A549 (cell line): Measurements from ENCODE around the gene CBLIF. TPM values are rescaled to one million over a fixed set of nuclear protein-coding genes. Genes with fewer than 3 reads are reported as not detected.

ENCODE experiments used
- ATAC-seq, 2 experiments: fragments of 200-7000 bp in 1 of 2; fragments of >200 bp in 1 of 2; cut with Nextera tagmentation in 1 of 2; cut with Tn5 transposase in 1 of 2; 3 replicates each; pipeline versions ENCODE4 v1.8.0 to v1.9.1; 2018 to 2020; ENCODE audit warnings: mild to moderate bottlenecking in 1 of 2, moderate library complexity in 1 of 2
- CTCF ChIA-PET: fragments of 300-600 bp; sonication (Branson Sonifier 250); formaldehyde crosslinking; extraction: SDS; loops from one replicate; lab custom pipeline; 2021; ENCODE audit warnings: antibody characterized with exemption, inconsistent platforms; lab: Yijun Ruan, JAX
- POLR2A ChIA-PET: fragments of 350-600 bp; formaldehyde crosslinking; extraction: SDS; loops from one replicate; lab custom pipeline; 2021; ENCODE audit warnings: antibody characterized with exemption, inconsistent platforms; lab: Yijun Ruan, JAX
- DNase-seq, 2 experiments: peaks; one replicate each; pipeline versions ENCODE4 v3.0.0 to v3.0.0-alpha.2; 2011 to 2016; ENCODE audit warnings: low read depth in 1 of 2, low spot score in 1 of 2
- FAIRE-seq: peaks from 2 replicates; lab custom pipeline; 2011; peaks lifted over from hg19 to GRCh38; lab: Jason Lieb, UNC
- H3K27ac ChIP-seq, 2 experiments: fragments of >200 bp; sonication (Bioruptor Twin); formaldehyde crosslinking; 3 replicates each; pipeline ENCODE4 v1.5.1; 2016 to 2017
- H3K4me1 ChIP-seq: fragments of >200 bp; sonication (Bioruptor Twin); formaldehyde crosslinking; 3 replicates; pipeline ENCODE4 v1.6.1; 2016
- H3K4me2 ChIP-seq: fragments of >200 bp; sonication (Bioruptor Twin); formaldehyde crosslinking; 3 replicates; pipeline ENCODE4 v1.6.1; 2016
- H3K4me3 ChIP-seq: fragments of >200 bp; sonication (Bioruptor Twin); formaldehyde crosslinking; 3 replicates; pipeline ENCODE4 v1.5.1; 2016
- H3K9me3 ChIP-seq: fragments of >200 bp; sonication (Bioruptor Twin); formaldehyde crosslinking; 3 replicates; pipeline ENCODE4 v1.6.1; 2016
- BHLHE40 ChIP-seq: IDR thresholded peaks from 2 replicates; pipeline ENCODE4 v1.6.1; 2012; ENCODE audit warnings: low read depth, low read length, inconsistent platforms
- CBX2 ChIP-seq: fragments of 200-600 bp; sonication (generic); IDR thresholded peaks from 2 replicates; pipeline ENCODE4 v1.6.1; 2016; ENCODE audit warnings: low read depth, mild to moderate bottlenecking, borderline replicate concordance
- CBX8 ChIP-seq: fragments of 200-600 bp; sonication (generic); IDR thresholded peaks from 2 replicates; pipeline ENCODE4 v1.6.1; 2016
- CEBPB ChIP-seq, 2 experiments: fragments of >200 bp in 1 of 2; sonication (Bioruptor Twin) in 1 of 2; formaldehyde crosslinking in 1 of 2; IDR thresholded peaks; 2 replicates each; pipeline ENCODE4 v1.6.1; 2012 to 2016
- CHD4 ChIP-seq: fragments of 200-600 bp; sonication (generic); IDR thresholded peaks from 2 replicates; pipeline ENCODE4 v1.6.1; 2016; ENCODE audit warnings: antibody characterized with exemption, mild to moderate bottlenecking, borderline replicate concordance
- EHF ChIP-seq: fragments of 250-450 bp; sonication (Bioruptor Pico); IDR thresholded peaks from 2 replicates; pipeline ENCODE4 v1.5.0; 2020; ENCODE audit warnings: mild to moderate bottlenecking
- EHMT2 ChIP-seq: fragments of 200-600 bp; sonication (generic); IDR thresholded peaks from 2 replicates; pipeline ENCODE4 v1.6.1; 2016; ENCODE audit warnings: antibody characterized with exemption, low read depth, mild to moderate bottlenecking, moderate library complexity
- FOSL2 ChIP-seq, 2 experiments: fragments of 450-650 bp in 1 of 2; fragments of >200 bp in 1 of 2; sonication (Bioruptor Twin) in 1 of 2; formaldehyde crosslinking; IDR thresholded peaks; 2 replicates each; pipeline versions ENCODE4 v1.5.0 to v1.6.1; 2016 to 2020; ENCODE audit warnings: mild to moderate bottlenecking in 1 of 2, moderate library complexity in 1 of 2
- HOXA7 ChIP-seq: fragments of 250-450 bp; sonication (Bioruptor Pico); IDR thresholded peaks from 2 replicates; pipeline ENCODE4 v1.5.0; 2020; ENCODE audit warnings: mild to moderate bottlenecking, moderate library complexity
- HOXB13 ChIP-seq: fragments of 250-450 bp; sonication (Bioruptor Pico); IDR thresholded peaks from 2 replicates; pipeline ENCODE4 v1.5.0; 2020; ENCODE audit warnings: low read depth, mild to moderate bottlenecking, moderate library complexity
- JUNB ChIP-seq: fragments of >200 bp; sonication (Bioruptor Twin); formaldehyde crosslinking; IDR thresholded peaks from 2 replicates; pipeline ENCODE4 v1.6.1; 2016
- KDM5A ChIP-seq: fragments of 200-600 bp; sonication (generic); IDR thresholded peaks from 2 replicates; pipeline ENCODE4 v1.6.1; 2016; ENCODE audit warnings: antibody characterized with exemption, mild to moderate bottlenecking
- MAFK ChIP-seq: fragments of 450-650 bp; IDR thresholded peaks from 2 replicates; pipeline ENCODE4 v1.6.1; 2014; ENCODE audit not compliant: partially characterized antibody
- PHF8 ChIP-seq: fragments of 200-600 bp; sonication (generic); IDR thresholded peaks from 2 replicates; pipeline ENCODE4 v1.6.1; 2016; ENCODE audit warnings: low read depth, mild to moderate bottlenecking, antibody characterized with exemption, moderate library complexity, borderline replicate concordance
- POLR2A ChIP-seq: IDR thresholded peaks from 2 replicates; pipeline ENCODE4 v1.6.1; 2012; ENCODE audit warnings: mild to moderate bottlenecking, low read length
- RAD21 ChIP-seq, 2 experiments: fragments of >200 bp in 1 of 2; sonication (Bioruptor Twin) in 1 of 2; formaldehyde crosslinking in 1 of 2; IDR thresholded peaks in 1 of 2; conservative IDR thresholded peaks in 1 of 2; 2 replicates in 1 of 2; 3 replicates in 1 of 2; pipeline ENCODE4 v1.6.1; 2012 to 2018; ENCODE audit warnings: inconsistent platforms in 1 of 2
- SMC3 ChIP-seq: fragments of >200 bp; sonication (Bioruptor Twin); formaldehyde crosslinking; IDR thresholded peaks from 3 replicates; pipeline ENCODE4 v1.6.1; 2018; ENCODE audit warnings: inconsistent platforms
- WGBS: methylation state at CpG from one replicate; pipeline ENCODE4 v1.1.6; 2017; ENCODE audit errors: missing lambda C conversion rate; 5-methylcytosine and 5-hydroxymethylcytosine counted together
- polyA plus RNA-seq, 4 experiments: library from polyadenylated mRNA; depleted of rRNA in 3 of 4; stranded (reverse); fragments of >200 nt; fragmentation: RNase III in 1 of 4; extraction: RNeasy Plus Mini Kit Qiagen cat#74134 plus additional on column Dnase treatment in 1 of 4; gene quantifications; 2 replicates in 3 of 4; 3 replicates in 1 of 4; pipeline ENCODE4 v1.2.3, GENCODE V29; 2011 to 2017
- TF ChIP-seq, protein P1 (sequence below): fragments of >200 bp; sonication (Bioruptor Twin); formaldehyde crosslinking; IDR thresholded peaks from 3 replicates; pipeline ENCODE4 v1.5.1; 2016
- TF ChIP-seq, protein P2 (sequence below): IDR thresholded peaks from 2 replicates; pipeline ENCODE4 v1.6.1; 2012
- TF ChIP-seq, protein P3 (sequence below): fragments of >200 bp; sonication (Bioruptor Twin); formaldehyde crosslinking; IDR thresholded peaks from 2 replicates; pipeline ENCODE4 v1.6.1; 2016
- TF ChIP-seq, protein P4 (sequence below): fragments of 250-450 bp; sonication (Bioruptor Pico); IDR thresholded peaks from 2 replicates; pipeline ENCODE4 v1.5.0; 2021; ENCODE audit warnings: mild to moderate bottlenecking, moderate library complexity, borderline replicate concordance

CBLIF gene
- polyA plus RNA-seq, 2 of the 4 experiments (the other 2 are of a cell fraction), result not detected

DNA sequence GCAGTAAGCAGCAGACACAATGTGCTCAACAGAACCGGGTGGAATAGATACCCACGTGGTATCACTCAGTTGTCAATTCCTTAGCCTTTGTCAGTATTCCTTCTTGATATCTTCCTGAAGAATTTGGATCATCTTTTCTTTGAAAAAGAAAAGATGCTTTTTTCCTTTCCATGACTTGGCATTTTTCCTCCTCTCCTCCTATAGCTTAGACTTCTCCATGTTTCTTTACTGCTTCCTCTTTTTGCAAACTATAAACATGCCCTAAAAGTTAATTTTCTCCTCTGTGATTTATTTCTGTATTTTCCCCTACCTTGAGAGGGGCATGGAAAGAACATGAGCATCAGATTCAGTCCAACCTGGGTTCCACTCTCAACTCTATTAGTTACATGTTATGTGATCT is 11.7 kb downstream of the CBLIF start:
- no peak overlapping the region for H3K27ac ChIP-seq
- no peak for ATAC-seq
- POLR2A ChIA-PET, result no interaction called here
- no peak for FAIRE-seq
- no peak for TF ChIP-seq JUNB
- peak; percentile 65 for TF ChIP-seq MAFK
- TF ChIP-seq, all 56 proteins: peak for 1
- Histone ChIP-seq H3K9me3 (no peaks in the 10 kb centered on the region), H3K4me1 (no peaks in the 10 kb centered on the region), H3K4me3 (no peak overlapping the region), H3K4me2 (no peak overlapping the region)
- no peak for DNase-seq
- 59% methylated on average over 2 of the region's 2 CpGs for WGBS
- CTCF ChIA-PET, result no interaction called here

DNA sequence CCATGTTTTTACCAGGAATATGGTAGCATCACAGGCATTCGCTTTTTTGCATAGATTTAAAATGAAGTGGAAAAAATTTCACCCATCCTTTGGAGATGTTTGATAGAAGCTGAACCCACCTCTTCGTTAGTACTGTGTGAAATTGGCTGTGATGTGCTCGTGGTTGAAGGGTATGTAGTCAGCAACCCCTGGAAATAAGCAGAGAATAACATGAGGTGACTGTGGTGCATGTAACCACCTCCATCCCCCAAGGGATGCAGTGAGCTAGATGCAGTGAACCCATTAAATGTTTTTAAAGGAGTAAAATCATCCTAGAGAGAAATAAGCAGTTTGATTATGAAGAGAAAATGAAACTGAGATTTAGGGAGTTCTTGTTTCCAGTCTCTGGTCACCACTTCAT is 15.9 kb downstream of the CBLIF start:
- no peak for ATAC-seq
- WGBS, result 18% methylated on average over 3 of the region's 3 CpGs
- no peak for DNase-seq
- no peak for FAIRE-seq
- no peak overlapping the region for H3K4me2 ChIP-seq
- H3K9me3 ChIP-seq, result no peaks in the 10 kb centered on the region
- TF ChIP-seq CEBPB (IDR thresholded peaks at IDR 0.05), result no peak
- TF ChIP-seq, all 56 proteins: peak for 0
- CTCF ChIA-PET, result no interaction called here
- H3K27ac ChIP-seq, result no peak overlapping the region
- POLR2A ChIA-PET, result no interaction called here
- H3K4me1 ChIP-seq, result no peaks in the 10 kb centered on the region
- H3K4me3 ChIP-seq, result no peak overlapping the region

DNA sequence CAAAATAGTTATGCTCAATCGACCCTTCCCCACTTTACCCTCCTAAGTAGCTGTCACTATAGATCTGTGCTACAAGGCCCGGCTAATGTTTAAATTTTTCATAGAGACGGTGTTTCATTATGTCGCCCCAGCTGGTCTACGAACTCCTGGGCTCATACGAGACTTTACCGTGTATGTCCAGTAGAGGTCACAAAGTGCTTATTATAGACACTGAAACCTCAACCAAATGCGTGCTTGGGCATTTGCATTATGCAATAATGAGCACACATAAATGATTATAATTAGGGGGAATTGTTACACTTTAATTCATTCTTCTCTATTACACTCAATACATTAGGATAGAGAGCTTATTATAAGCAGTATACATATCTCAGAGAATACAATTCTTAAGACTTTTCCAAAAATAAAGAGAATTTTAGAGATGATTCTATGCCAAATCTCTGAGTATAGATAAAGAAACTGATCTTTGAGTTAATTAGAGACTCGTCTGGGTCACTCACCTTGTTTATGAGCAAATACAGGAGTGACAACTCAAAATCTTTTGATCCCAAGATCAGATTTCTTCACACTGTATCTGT is 22.2 kb downstream of the CBLIF start:
- peak; percentile 91 to 96; a peak in 5 of 6 replicates for ATAC-seq
- no peak overlapping the region for H3K27ac ChIP-seq
- TF ChIP-seq CBX2 (no peak), PHF8 (no peak), MAFK (no peak), EHMT2 (no peak), CHD4 (no peak), KDM5A (no peak), POLR2A (no peak), HOXA7 (CRISPR knock-in tag) (no peak), CBX8 (no peak), EHF (CRISPR knock-in tag) (no peak), FOSL2 (IDR thresholded peaks at IDR 0.05) (no peak), FOSL2 (CRISPR knock-in tag; IDR thresholded peaks at IDR 0.05) (no peak), BHLHE40 (no peak), CEBPB (IDR thresholded peaks at IDR 0.05) (peak; percentile 60 to 84; a peak in 3 of 4 replicates), SMC3 (peak; percentile 77), HOXB13 (CRISPR knock-in tag) (no peak), RAD21 (conservative IDR thresholded peaks at IDR 0.05 in 1 of 2, IDR thresholded peaks at IDR 0.05 in 1 of 2) (peak; percentile 87)
- TF ChIP-seq, protein P1, sequence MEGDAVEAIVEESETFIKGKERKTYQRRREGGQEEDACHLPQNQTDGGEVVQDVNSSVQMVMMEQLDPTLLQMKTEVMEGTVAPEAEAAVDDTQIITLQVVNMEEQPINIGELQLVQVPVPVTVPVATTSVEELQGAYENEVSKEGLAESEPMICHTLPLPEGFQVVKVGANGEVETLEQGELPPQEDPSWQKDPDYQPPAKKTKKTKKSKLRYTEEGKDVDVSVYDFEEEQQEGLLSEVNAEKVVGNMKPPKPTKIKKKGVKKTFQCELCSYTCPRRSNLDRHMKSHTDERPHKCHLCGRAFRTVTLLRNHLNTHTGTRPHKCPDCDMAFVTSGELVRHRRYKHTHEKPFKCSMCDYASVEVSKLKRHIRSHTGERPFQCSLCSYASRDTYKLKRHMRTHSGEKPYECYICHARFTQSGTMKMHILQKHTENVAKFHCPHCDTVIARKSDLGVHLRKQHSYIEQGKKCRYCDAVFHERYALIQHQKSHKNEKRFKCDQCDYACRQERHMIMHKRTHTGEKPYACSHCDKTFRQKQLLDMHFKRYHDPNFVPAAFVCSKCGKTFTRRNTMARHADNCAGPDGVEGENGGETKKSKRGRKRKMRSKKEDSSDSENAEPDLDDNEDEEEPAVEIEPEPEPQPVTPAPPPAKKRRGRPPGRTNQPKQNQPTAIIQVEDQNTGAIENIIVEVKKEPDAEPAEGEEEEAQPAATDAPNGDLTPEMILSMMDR, result peak; percentile 81
- TF ChIP-seq, protein P2, sequence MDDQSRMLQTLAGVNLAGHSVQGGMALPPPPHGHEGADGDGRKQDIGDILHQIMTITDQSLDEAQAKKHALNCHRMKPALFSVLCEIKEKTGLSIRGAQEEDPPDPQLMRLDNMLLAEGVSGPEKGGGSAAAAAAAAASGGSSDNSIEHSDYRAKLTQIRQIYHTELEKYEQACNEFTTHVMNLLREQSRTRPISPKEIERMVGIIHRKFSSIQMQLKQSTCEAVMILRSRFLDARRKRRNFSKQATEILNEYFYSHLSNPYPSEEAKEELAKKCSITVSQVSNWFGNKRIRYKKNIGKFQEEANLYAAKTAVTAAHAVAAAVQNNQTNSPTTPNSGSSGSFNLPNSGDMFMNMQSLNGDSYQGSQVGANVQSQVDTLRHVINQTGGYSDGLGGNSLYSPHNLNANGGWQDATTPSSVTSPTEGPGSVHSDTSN, result no peak
- TF ChIP-seq, protein P3, sequence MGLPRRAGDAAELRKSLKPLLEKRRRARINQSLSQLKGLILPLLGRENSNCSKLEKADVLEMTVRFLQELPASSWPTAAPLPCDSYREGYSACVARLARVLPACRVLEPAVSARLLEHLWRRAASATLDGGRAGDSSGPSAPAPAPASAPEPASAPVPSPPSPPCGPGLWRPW, result no peak
- TF ChIP-seq, protein P4, sequence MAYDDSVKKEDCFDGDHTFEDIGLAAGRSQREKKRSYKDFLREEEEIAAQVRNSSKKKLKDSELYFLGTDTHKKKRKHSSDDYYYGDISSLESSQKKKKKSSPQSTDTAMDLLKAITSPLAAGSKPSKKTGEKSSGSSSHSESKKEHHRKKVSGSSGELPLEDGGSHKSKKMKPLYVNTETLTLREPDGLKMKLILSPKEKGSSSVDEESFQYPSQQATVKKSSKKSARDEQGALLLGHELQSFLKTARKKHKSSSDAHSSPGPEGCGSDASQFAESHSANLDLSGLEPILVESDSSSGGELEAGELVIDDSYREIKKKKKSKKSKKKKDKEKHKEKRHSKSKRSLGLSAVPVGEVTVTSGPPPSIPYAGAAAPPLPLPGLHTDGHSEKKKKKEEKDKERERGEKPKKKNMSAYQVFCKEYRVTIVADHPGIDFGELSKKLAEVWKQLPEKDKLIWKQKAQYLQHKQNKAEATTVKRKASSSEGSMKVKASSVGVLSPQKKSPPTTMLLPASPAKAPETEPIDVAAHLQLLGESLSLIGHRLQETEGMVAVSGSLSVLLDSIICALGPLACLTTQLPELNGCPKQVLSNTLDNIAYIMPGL, result no peak
- TF ChIP-seq, all 56 proteins: peak for 4
- Histone ChIP-seq H3K4me2 (peak overlapping the region; percentile 28; the same call in 2 of the 3 replicates), H3K4me3 (no peak overlapping the region), H3K4me1 (no peaks in the 10 kb centered on the region), H3K9me3 (no peaks in the 10 kb centered on the region)
- peak; percentile 32 to 68 for DNase-seq
- POLR2A ChIA-PET, result no interaction called here
- FAIRE-seq, result peak; percentile 74
- CTCF ChIA-PET, result interaction anchor here (0.6 to 1.8 kb wide), 19 partner anchors 12 to 429 kb away, joined by 3 to 7 read pairs (median 4); no protein-coding TSS in a partner anchor
- WGBS, result 1% methylated on average over 9 of the region's 9 CpGs
